ENCODE results near the gene RPL36. TPM values are rescaled to one million over a fixed set of nuclear protein-coding genes. Genes with fewer than 3 reads are reported as not detected.

The RPL36 gene
- total and polyA plus RNA-seq, 2 experiments from 2014 or later: 895 to 3,204 TPM

DNA sequence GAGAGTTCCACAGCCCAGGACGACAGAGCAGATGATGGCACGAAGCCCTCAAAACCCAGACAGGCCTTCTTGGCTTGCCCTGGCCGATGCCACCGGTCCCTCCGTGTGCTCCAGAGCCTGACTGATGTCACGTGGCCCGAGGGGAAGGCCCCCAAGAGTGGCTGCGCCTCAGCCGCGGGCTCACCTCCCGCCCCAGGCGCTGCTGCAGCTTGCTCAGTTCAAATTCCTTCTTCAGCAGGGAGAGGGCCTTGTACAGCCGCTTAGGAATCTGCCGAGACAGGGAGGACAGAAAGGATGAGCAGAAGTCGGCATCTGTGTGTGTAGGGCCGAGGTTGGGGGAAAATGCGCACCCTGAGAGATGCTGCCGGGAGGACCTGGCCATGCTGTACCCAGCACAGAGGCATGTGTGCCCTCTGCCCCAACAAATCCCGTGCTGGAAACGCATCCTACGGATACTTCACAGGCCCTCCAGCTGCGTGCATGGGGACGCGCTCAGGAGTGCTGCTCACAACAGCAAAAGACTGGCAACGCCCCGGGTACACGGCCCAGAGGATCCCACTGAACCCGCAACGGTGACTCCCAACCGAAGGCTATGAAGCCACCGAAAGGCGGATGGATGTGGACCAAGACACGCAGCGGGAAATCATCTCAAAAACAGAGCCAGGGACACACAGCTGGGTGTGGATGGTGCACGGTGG, 16.9 kb downstream of the RPL36 start (continued):
- TF ChIP-seq, protein P1, sequence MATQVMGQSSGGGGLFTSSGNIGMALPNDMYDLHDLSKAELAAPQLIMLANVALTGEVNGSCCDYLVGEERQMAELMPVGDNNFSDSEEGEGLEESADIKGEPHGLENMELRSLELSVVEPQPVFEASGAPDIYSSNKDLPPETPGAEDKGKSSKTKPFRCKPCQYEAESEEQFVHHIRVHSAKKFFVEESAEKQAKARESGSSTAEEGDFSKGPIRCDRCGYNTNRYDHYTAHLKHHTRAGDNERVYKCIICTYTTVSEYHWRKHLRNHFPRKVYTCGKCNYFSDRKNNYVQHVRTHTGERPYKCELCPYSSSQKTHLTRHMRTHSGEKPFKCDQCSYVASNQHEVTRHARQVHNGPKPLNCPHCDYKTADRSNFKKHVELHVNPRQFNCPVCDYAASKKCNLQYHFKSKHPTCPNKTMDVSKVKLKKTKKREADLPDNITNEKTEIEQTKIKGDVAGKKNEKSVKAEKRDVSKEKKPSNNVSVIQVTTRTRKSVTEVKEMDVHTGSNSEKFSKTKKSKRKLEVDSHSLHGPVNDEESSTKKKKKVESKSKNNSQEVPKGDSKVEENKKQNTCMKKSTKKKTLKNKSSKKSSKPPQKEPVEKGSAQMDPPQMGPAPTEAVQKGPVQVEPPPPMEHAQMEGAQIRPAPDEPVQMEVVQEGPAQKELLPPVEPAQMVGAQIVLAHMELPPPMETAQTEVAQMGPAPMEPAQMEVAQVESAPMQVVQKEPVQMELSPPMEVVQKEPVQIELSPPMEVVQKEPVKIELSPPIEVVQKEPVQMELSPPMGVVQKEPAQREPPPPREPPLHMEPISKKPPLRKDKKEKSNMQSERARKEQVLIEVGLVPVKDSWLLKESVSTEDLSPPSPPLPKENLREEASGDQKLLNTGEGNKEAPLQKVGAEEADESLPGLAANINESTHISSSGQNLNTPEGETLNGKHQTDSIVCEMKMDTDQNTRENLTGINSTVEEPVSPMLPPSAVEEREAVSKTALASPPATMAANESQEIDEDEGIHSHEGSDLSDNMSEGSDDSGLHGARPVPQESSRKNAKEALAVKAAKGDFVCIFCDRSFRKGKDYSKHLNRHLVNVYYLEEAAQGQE (IDR thresholded peaks at IDR 0.05; ENCODE audit: unreplicated experiment): no peak
- TF ChIP-seq, protein P2, sequence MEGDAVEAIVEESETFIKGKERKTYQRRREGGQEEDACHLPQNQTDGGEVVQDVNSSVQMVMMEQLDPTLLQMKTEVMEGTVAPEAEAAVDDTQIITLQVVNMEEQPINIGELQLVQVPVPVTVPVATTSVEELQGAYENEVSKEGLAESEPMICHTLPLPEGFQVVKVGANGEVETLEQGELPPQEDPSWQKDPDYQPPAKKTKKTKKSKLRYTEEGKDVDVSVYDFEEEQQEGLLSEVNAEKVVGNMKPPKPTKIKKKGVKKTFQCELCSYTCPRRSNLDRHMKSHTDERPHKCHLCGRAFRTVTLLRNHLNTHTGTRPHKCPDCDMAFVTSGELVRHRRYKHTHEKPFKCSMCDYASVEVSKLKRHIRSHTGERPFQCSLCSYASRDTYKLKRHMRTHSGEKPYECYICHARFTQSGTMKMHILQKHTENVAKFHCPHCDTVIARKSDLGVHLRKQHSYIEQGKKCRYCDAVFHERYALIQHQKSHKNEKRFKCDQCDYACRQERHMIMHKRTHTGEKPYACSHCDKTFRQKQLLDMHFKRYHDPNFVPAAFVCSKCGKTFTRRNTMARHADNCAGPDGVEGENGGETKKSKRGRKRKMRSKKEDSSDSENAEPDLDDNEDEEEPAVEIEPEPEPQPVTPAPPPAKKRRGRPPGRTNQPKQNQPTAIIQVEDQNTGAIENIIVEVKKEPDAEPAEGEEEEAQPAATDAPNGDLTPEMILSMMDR (conservative IDR thresholded peaks at IDR 0.05; ENCODE audit: low read depth in 2 of 2): no peak
- TF ChIP-seq STAT1 (IDR thresholded peaks at IDR 0.05; ENCODE audit: unreplicated experiment) (no peak), EZH2phosphoT487 (IDR thresholded peaks at IDR 0.05; ENCODE audit: unreplicated experiment) (no peak), ZNF114 (CRISPR knock-in tag; IDR thresholded peaks at IDR 0.05) (no peak), ZNF331 (CRISPR knock-in tag; IDR thresholded peaks at IDR 0.05; ENCODE audit: low read depth) (no peak)

DNA sequence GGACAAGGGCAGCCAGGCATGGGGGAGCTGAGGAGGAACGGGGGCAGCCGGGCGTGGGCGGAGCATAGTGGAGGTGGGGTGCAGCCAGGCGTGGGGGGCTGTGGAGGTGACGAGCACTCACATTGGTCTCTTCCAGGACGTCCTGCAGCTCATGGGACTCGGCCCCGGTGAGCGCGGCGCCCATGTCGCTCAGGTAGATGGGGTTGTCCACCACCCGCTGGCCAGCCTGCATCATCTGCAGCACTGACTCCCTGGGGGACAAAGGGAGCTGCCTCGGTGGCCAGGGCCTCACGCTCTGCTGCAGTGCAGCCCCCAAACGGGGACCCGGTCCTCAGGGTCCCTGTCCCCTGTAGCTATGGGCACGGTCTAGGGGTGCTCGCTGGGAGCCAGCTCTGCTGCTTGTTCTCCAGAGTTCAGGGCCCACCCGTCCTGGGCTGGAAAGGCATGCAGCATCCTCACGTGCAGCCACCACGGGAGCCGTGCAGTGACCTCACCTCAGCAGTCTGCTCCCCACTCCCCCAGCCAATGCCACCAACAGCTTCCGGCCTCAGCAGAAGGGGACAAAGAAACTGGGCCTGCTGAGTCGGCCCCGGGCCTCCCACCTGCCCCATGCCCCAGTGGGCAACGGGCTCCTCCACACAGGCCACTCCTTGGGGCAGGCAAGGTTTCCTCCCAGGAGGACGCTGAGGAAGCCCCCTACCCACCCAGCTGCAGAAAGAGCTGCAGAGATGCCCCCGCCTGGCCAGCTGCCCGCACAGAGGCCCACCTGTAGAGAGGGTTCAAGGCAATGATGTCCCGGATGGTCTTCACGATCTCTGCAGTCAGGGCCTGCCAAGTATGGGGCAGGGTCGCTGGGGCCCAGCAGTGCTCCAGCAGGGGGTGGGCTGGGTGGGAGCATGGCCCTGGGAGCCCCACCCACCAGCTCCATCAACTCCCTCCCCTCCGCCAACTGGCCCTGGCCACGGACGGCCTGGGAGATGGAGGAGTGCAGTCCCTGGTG, 17.8 kb downstream of the RPL36 start:
- Histone ChIP-seq H2AFZ (no peak overlapping the region), H3K27me3 (ENCODE audit: insufficient read depth) (no peaks in the 10 kb centered on the region), H4K20me1 (replicated peaks; ENCODE audit: insufficient read depth) (no peaks in the 10 kb centered on the region; the same call in 1 of the 2 replicates), H3K9me2 (ENCODE audit: insufficient read depth) (no peaks in the 10 kb centered on the region), H3K79me2 (replicated peaks; ENCODE audit: insufficient read depth) (no peaks in the 10 kb centered on the region), H3K4me1 (ENCODE audit: insufficient read depth) (no peaks in the 10 kb centered on the region), H3K27ac (ENCODE audit: low read depth) (no peak overlapping the region), H3K36me3 (ENCODE audit: insufficient read depth) (peaks cover 32% of the 10 kb centered on the region), H3K4me3 (no peak overlapping the region), H3K4me2 (no peak overlapping the region), H3F3A (replicated peaks; ENCODE audit: low read depth) (peaks cover 2% of the 10 kb centered on the region; the same call in 1 of the 2 replicates)
- Mint-ChIP-seq H3K9me3 (peaks cover 5% of the 10 kb centered on the region; the same call in 2 of the 3 replicates), H3K4me1 (no peaks in the 10 kb centered on the region; the same call in 2 of the 3 replicates), H3K27ac (no peak overlapping the region), H3K36me3 (ENCODE audit: low read depth) (peaks cover 91% of the 10 kb centered on the region), H3K27me3 (ENCODE audit: insufficient read depth, low read depth, poor library complexity) (peaks cover 12% of the 10 kb centered on the region), H3K4me3 (no peak overlapping the region)
- ATAC-seq (no peak), DNase-seq (ENCODE audit: low spot score) (no peak)
- TF ChIP-seq, protein P3, sequence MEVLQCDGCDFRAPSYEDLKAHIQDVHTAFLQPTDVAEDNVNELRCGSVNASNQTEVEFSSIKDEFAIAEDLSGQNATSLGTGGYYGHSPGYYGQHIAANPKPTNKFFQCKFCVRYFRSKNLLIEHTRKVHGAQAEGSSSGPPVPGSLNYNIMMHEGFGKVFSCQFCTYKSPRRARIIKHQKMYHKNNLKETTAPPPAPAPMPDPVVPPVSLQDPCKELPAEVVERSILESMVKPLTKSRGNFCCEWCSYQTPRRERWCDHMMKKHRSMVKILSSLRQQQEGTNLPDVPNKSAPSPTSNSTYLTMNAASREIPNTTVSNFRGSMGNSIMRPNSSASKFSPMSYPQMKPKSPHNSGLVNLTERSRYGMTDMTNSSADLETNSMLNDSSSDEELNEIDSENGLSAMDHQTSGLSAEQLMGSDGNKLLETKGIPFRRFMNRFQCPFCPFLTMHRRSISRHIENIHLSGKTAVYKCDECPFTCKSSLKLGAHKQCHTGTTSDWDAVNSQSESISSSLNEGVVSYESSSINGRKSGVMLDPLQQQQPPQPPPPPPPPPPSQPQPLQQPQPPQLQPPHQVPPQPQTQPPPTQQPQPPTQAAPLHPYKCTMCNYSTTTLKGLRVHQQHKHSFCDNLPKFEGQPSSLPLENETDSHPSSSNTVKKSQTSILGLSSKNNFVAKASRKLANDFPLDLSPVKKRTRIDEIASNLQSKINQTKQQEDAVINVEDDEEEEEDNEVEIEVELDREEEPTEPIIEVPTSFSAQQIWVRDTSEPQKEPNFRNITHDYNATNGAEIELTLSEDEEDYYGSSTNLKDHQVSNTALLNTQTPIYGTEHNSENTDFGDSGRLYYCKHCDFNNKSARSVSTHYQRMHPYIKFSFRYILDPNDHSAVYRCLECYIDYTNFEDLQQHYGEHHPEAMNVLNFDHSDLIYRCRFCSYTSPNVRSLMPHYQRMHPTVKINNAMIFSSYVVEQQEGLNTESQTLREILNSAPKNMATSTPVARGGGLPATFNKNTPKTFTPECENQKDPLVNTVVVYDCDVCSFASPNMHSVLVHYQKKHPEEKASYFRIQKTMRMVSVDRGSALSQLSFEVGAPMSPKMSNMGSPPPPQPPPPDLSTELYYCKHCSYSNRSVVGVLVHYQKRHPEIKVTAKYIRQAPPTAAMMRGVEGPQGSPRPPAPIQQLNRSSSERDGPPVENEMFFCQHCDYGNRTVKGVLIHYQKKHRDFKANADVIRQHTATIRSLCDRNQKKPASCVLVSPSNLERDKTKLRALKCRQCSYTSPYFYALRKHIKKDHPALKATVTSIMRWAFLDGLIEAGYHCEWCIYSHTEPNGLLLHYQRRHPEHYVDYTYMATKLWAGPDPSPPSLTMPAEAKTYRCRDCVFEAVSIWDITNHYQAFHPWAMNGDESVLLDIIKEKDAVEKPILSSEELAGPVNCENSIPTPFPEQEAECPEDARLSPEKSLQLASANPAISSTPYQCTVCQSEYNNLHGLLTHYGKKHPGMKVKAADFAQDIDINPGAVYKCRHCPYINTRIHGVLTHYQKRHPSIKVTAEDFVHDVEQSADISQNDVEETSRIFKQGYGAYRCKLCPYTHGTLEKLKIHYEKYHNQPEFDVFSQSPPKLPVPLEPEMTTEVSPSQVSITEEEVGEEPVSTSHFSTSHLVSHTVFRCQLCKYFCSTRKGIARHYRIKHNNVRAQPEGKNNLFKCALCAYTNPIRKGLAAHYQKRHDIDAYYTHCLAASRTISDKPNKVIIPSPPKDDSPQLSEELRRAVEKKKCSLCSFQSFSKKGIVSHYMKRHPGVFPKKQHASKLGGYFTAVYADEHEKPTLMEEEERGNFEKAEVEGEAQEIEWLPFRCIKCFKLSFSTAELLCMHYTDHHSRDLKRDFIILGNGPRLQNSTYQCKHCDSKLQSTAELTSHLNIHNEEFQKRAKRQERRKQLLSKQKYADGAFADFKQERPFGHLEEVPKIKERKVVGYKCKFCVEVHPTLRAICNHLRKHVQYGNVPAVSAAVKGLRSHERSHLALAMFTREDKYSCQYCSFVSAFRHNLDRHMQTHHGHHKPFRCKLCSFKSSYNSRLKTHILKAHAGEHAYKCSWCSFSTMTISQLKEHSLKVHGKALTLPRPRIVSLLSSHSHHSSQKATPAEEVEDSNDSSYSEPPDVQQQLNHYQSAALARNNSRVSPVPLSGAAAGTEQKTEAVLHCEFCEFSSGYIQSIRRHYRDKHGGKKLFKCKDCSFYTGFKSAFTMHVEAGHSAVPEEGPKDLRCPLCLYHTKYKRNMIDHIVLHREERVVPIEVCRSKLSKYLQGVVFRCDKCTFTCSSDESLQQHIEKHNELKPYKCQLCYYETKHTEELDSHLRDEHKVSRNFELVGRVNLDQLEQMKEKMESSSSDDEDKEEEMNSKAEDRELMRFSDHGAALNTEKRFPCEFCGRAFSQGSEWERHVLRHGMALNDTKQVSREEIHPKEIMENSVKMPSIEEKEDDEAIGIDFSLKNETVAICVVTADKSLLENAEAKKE (CRISPR knock-in tag; IDR thresholded peaks at IDR 0.05): no peak
- TF ChIP-seq EZH2phosphoT487 (IDR thresholded peaks at IDR 0.05; ENCODE audit: unreplicated experiment) (no peak), STAT1 (IDR thresholded peaks at IDR 0.05; ENCODE audit: unreplicated experiment) (no peak)
